OCI-LY7 (cell line): ENCODE results near the gene AMIGO3. TPM values are rescaled to one million over a fixed set of nuclear protein-coding genes. Genes with fewer than 3 reads are reported as not detected.
"Not testable (repeated sequence)": the region's sequence is repeated elsewhere in the genome, so short reads cannot be mapped to it uniquely, and the experiment has no call there.

ENCODE experiments used
- BruUV-seq: library from RNA; stranded (reverse); fragments of 400-500 nt; replicated peaks from 2 replicates; lab custom pipeline; 2021; lab: Mats Ljungman, UMichigan
- CTCF ChIA-PET: fragments of 300-600 bp; sonication (Branson Sonifier 250); formaldehyde crosslinking; loops from one replicate; lab custom pipeline; 2022; ENCODE audit warnings: antibody characterized with exemption; ENCODE audit not compliant: unreplicated experiment; lab: Charles Lee
- POLR2A ChIA-PET: fragments of 300-600 bp; sonication (Branson Sonifier 250); formaldehyde crosslinking; loops from one replicate; lab custom pipeline; 2022; ENCODE audit warnings: antibody characterized with exemption; lab: Charles Lee
- DNase-seq: peaks from one replicate; pipeline ENCODE4 v3.0.0-alpha.2; 2015; ENCODE audit warnings: low spot score
- H2AFZ ChIP-seq: fragments of 200-600 bp; sonication (generic), shearing (Covaris generic); 2 replicates; pipeline ENCODE4 v1.6.1; 2014; ENCODE audit warnings: mild to moderate bottlenecking, antibody characterized with exemption, low read length, moderate library complexity
- H3K27ac ChIP-seq: fragments of 200-600 bp; sonication (generic); 2 replicates; pipeline ENCODE4 v1.5.1; 2014; ENCODE audit warnings: mixed run types, low read depth, mild to moderate bottlenecking, moderate library complexity, low read length, inconsistent platforms; ENCODE audit not compliant: poor library complexity, severe bottlenecking
- H3K36me3 ChIP-seq: fragments of 200-600 bp; sonication (generic); 2 replicates; pipeline ENCODE4 v1.6.1; 2014; ENCODE audit warnings: mild to moderate bottlenecking, antibody characterized with exemption, low read length, moderate library complexity, mixed read lengths; ENCODE audit not compliant: insufficient read depth
- H3K4me1 ChIP-seq: fragments of 200-600 bp; sonication (generic); 2 replicates; pipeline ENCODE4 v1.5.1; 2014; ENCODE audit warnings: mild to moderate bottlenecking, low read length; ENCODE audit not compliant: insufficient read depth, poor library complexity, severe bottlenecking
- H3K4me2 ChIP-seq: fragments of 200-600 bp; sonication (generic); 2 replicates; pipeline ENCODE4 v1.6.1; 2014; ENCODE audit warnings: mild to moderate bottlenecking, low read length
- H3K4me3 ChIP-seq: fragments of 200-600 bp; sonication (generic); 2 replicates; pipeline ENCODE4 v1.5.1; 2014; ENCODE audit warnings: mild to moderate bottlenecking, low read depth, low read length; ENCODE audit not compliant: poor library complexity, severe bottlenecking
- H3K79me2 ChIP-seq: fragments of 200-600 bp; sonication (generic); 2 replicates; pipeline ENCODE4 v1.6.1; 2016; ENCODE audit warnings: low read depth, mild to moderate bottlenecking, low read length, moderate library complexity, mixed read lengths; ENCODE audit not compliant: insufficient read depth
- H3K9me2 ChIP-seq: fragments of 200-600 bp; sonication (generic); 2 replicates; pipeline ENCODE4 v1.6.1; 2016; ENCODE audit warnings: mild to moderate bottlenecking, low read length, mixed read lengths; ENCODE audit not compliant: insufficient read depth
- H3K9me3 ChIP-seq: fragments of 200-600 bp; sonication (generic); 2 replicates; pipeline ENCODE4 v1.6.1; 2014; ENCODE audit warnings: mild to moderate bottlenecking, mixed run types, low read length, mixed read lengths
- H4K20me1 ChIP-seq: fragments of 200-600 bp; sonication (generic); 2 replicates; pipeline ENCODE4 v1.6.1; 2014; ENCODE audit warnings: mild to moderate bottlenecking, antibody characterized with exemption, low read length, moderate library complexity, mixed read lengths; ENCODE audit not compliant: insufficient read depth
- intact Hi-C: fragments of 100-400 bp; cut with micrococcal nuclease; formaldehyde crosslinking; loops from one replicate; pipeline ENCODE4 v1.10.0; 2022; ENCODE audit not compliant: unreplicated experiment
- total RNA-seq, 2 experiments: library from RNA; depleted of rRNA in 1 of 2; stranded (reverse); fragments of >200 nt in 1 of 2; shearing (Covaris generic) in 1 of 2; gene quantifications; 2 replicates each; pipeline ENCODE4 v1.2.3, GENCODE V29; 2014 to 2022

AMIGO3 gene
- total RNA-seq, 2 experiments from 2014 or later, result 0.80 to 4.4 TPM

DNA sequence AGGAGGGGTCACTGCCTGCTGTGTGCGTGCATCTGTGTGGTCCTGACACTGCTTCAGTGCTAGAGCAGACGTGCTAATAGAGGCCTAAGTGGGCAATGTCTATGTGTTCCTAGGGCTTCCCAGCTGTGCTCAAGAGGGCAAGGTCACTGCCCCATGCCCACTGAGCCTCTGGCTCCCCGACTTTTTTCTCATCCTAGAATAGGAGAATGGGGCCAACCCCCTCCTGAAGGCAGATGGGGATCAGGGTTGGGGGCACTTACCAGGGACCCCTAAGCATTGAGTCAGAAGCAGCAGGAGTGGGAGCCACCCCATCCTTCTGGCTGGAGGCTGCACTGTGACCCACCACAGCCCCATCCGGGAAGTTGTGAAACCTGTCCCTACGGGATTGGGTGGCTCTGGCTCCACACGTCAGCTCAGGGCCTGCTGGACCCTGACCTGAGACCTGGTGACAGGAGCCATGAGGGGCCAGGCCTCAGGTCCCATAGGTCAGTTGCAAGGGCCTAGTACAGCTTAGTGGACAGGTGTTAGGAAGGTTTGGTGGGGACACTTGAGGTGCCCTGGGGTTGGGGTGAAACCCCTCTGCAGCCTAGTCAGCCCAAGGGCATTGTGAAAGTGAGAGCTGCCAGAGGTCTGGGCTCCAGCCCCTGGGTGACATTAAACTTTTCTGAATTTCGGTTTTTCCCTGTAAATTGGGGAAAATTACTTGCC lies 31.0 kb downstream of the AMIGO3 start:
- intact Hi-C loops, H3K9me2 ChIP-seq: not testable (repeated sequence)

DNA sequence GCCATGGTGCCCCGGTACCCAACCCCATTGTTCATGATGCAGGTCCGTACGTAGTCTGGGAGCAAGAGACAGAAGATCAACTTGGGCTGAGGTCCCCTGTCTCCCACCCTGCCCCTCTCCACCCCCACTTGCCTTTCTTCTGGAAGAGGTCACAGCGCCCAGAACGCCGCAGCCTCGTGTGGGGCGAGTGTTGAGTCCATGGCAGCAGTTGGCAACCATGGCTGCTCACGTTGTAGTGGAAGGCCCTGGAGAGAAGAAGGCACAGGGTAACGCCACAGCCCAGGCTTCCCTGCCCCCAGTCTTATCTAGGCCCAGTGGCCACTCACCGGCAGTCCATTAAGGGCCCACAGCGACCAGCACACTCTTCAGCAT lies 32.1 kb downstream of the AMIGO3 start:
- DNase-seq, H3K79me2 ChIP-seq, BruUV-seq, intact Hi-C loops, H2AFZ ChIP-seq, H3K4me3 ChIP-seq, POLR2A ChIA-PET, H3K27ac ChIP-seq, H3K9me3 ChIP-seq, H3K4me2 ChIP-seq, H3K9me2 ChIP-seq, CTCF ChIA-PET, H4K20me1 ChIP-seq: not testable (repeated sequence)
- Histone ChIP-seq H3K36me3 (peaks cover 15% of the 10 kb centered on the region; the same call in 1 of the 2 replicates), H3K4me1 (peaks cover 11% of the 10 kb centered on the region)

More for the DNA sequence above, 31.0 kb downstream of the AMIGO3 start:
- DNase-seq, CTCF ChIA-PET, H3K9me3 ChIP-seq, BruUV-seq, POLR2A ChIA-PET, H4K20me1 ChIP-seq, H3K36me3 ChIP-seq, H3K79me2 ChIP-seq: not testable (repeated sequence)
- Histone ChIP-seq H3K4me2 (peak overlapping the region; percentile 93), H3K4me3 (peak overlapping the region; percentile 82), H2AFZ (peak overlapping the region; percentile 63; the same call in 1 of the 2 replicates), H3K27ac (peak overlapping the region; percentile 22), H3K4me1 (peaks cover 11% of the 10 kb centered on the region)

DNA sequence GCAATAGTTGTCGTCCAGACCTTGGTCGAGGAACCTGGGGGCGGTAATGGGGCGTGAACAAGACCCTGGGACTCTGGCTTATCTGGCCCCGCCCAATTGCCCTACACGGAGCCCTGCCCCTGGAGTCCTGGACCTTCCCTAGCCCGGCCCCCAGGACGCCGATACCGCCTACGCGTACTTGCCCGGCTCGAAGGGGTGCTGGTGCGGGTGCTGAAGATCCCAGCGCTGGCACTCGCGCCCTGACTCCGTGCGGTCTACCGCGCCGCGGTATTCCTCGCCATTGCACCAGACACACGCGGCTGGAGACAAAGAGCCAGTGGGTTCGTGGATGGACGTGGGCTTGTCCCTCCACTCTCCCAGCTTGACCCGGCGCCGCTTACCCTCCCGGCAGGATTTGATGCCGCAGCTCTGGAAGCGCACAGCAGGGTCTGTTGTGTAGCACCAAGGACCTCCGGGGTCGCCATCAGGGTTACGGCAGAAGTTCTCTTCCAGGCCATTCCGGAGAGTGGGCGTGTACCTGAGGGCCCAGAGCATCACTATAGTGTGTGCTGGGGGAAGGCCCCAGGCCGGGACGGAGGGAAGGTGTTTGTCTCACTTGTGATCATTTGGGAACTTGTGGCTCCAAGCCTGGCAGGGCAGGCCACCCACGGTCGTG lies 32.6 kb downstream of the AMIGO3 start:
- H4K20me1 ChIP-seq, H3K4me3 ChIP-seq, H3K4me2 ChIP-seq, DNase-seq, POLR2A ChIA-PET, H3K79me2 ChIP-seq, BruUV-seq, H3K27ac ChIP-seq, H2AFZ ChIP-seq, intact Hi-C loops, H3K9me2 ChIP-seq, H3K9me3 ChIP-seq, CTCF ChIA-PET: not testable (repeated sequence)
- Histone ChIP-seq H3K36me3 (peaks cover 18% of the 10 kb centered on the region; the same call in 1 of the 2 replicates), H3K4me1 (peaks cover 11% of the 10 kb centered on the region)

DNA sequence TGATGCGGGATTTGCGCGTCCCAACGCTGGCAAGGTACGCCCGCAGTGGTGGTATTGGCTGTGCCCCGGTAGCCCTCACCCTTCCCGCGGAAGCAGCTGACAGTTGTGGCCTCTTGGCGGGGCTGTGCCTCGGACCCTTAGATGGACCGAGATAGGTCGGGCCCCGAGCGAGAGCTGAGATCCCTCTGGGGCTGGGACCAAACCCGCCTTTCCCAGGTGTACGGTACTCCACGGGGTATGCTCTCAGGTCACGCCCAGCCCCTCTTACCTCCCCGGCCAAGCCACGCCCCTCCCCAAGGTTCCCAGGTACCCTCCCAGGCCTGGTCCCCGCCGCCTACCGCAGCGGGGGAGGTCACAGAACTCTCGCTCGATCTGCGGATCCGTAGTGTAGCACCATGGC lies 33.1 kb downstream of the AMIGO3 start:
- H3K9me2 ChIP-seq, H2AFZ ChIP-seq, H3K9me3 ChIP-seq, H4K20me1 ChIP-seq, H3K79me2 ChIP-seq, BruUV-seq, DNase-seq, POLR2A ChIA-PET, CTCF ChIA-PET, H3K4me2 ChIP-seq, intact Hi-C loops, H3K4me3 ChIP-seq, H3K27ac ChIP-seq: not testable (repeated sequence)
- Histone ChIP-seq H3K36me3 (peaks cover 24% of the 10 kb centered on the region; the same call in 1 of the 2 replicates), H3K4me1 (peaks cover 11% of the 10 kb centered on the region)

DNA sequence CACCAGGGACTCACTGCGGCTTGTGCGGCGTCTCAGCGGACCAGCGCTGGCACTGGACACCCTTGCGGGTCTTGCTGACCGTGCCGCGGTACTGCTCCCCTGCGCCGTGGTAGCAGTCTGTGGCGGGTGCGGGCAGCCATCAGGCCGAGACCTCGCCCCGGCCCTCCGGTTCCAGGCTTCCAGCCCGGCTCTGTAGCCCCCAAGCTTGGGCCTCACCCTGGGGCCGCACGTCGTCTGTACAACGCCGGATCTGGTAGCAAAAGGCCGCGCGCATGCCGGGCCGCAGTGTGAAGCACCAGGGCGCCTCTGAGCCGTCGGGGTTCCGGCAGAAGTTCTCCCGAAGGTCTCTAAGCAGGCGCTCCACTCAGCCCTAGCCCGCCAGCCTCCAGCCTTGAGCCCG lies 33.6 kb downstream of the AMIGO3 start:
- intact Hi-C loops, result not testable (repeated sequence)

GRCh38 chr3:49685103-49685502 lies 34.4 kb downstream of the AMIGO3 start:
- intact Hi-C loops, CTCF ChIA-PET: not testable (repeated sequence)
- H3K36me3 ChIP-seq, result peaks cover 36% of the 10 kb centered on the region; the same call in 1 of the 2 replicates

More for the DNA sequence above, 33.6 kb downstream of the AMIGO3 start:
- H3K4me2 ChIP-seq, H3K4me3 ChIP-seq, H3K9me3 ChIP-seq, H4K20me1 ChIP-seq, POLR2A ChIA-PET, CTCF ChIA-PET, H3K79me2 ChIP-seq, H2AFZ ChIP-seq, H3K9me2 ChIP-seq, BruUV-seq, H3K27ac ChIP-seq, DNase-seq: not testable (repeated sequence)
- H3K4me1 ChIP-seq, result peaks cover 10% of the 10 kb centered on the region
- peaks cover 29% of the 10 kb centered on the region; the same call in 1 of the 2 replicates for H3K36me3 ChIP-seq

More at GRCh38 chr3:49685103-49685502, 34.4 kb downstream of the AMIGO3 start:
- DNase-seq, H3K9me2 ChIP-seq, H2AFZ ChIP-seq, H4K20me1 ChIP-seq, H3K27ac ChIP-seq, H3K4me2 ChIP-seq, H3K4me3 ChIP-seq, H3K79me2 ChIP-seq, H3K4me1 ChIP-seq, H3K9me3 ChIP-seq, POLR2A ChIA-PET, BruUV-seq: not testable (repeated sequence)
